Measurements from ENCODE around the gene ENGASE. TPM values are rescaled to one million over a fixed set of nuclear protein-coding genes. Genes with fewer than 3 reads are reported as not detected.
A peak's percentile ranks its signal among the peaks of the same experiment; 100 is the strongest.

Gene ENGASE
- total and polyA plus RNA-seq, 2 of the 8 experiments (the other 6 are each of a cell fraction or from before 2014, with no cell fraction given) = 9.3 to 36.1 TPM

GRCh38 chr17:79045001-79045729 is 29.5 kb upstream of the ENGASE start:
- H3K18ac ChIP-seq (ENCODE audit: extremely low read depth, low read length) = no peak overlapping the region
- H2AFZ ChIP-seq (ENCODE audit: low read length) = no peak overlapping the region
- no peak overlapping the region for H4K91ac ChIP-seq (replicated peaks; ENCODE audit: insufficient read length, low read length)
- no peak overlapping the region for H2BK120ac ChIP-seq (replicated peaks; ENCODE audit: low read depth, low read length)
- H3K4me3 ChIP-seq (ENCODE audit: extremely low read depth in 1 of 4, insufficient read depth in 2 of 4, low read depth in 3 of 4, low read length in 4 of 4) = no peak overlapping the region
- ChIA-PET POLR2A (ENCODE audit: partially characterized antibody) (no interaction called here), CTCF (ENCODE audit: partially characterized antibody) (interaction anchor here (0.7 to 4.7 kb wide), 62 partner anchors 9 to 391 kb away, joined by 3 to 63 read pairs (median 4); partner anchors contain the start of genes CEP295NL and LGALS3BP)
- H2BK15ac ChIP-seq (ENCODE audit: low read length) = no peak overlapping the region
- no peak overlapping the region for H3K23ac ChIP-seq (ENCODE audit: insufficient read length)
- H3K23me2 ChIP-seq (ENCODE audit: low read depth, low read length) = peaks cover 4% of the 10 kb centered on the region; the same call in 1 of the 2 replicates
- no peak overlapping the region for H2AK5ac ChIP-seq (ENCODE audit: low read depth, low read length)
- peaks cover 8% of the 10 kb centered on the region for H3K79me1 ChIP-seq (ENCODE audit: low read depth, low read length)
- no peak overlapping the region for H3K14ac ChIP-seq (ENCODE audit: insufficient read length)
- H3K4me2 ChIP-seq (ENCODE audit: insufficient read depth in 1 of 2, low read depth in 2 of 2, low read length in 2 of 2) = no peak overlapping the region
- H3K4ac ChIP-seq (replicated peaks; ENCODE audit: insufficient read length, low read depth, low read length) = no peak overlapping the region
- H3K27ac ChIP-seq (ENCODE audit: low read depth, low read length) = no peak overlapping the region
- no peaks in the 10 kb centered on the region; a peak in 1 of 4 replicates for H3K9me3 ChIP-seq (ENCODE audit: insufficient read depth in 2 of 2, low read depth in 1 of 2, low read length in 1 of 2)
- no peaks in the 10 kb centered on the region for H3K79me2 ChIP-seq (ENCODE audit: control insufficient read depth in 1 of 2, insufficient read depth in 2 of 2, low read length in 2 of 2)
- peaks cover 0 to 11% of the 10 kb centered on the region in 2 experiments for H4K20me1 ChIP-seq (replicated peaks in 1 of 2; ENCODE audit: control insufficient read depth in 1 of 2, insufficient read depth in 2 of 2, low read length in 2 of 2)
- H3K9ac ChIP-seq (replicated peaks in 1 of 4; ENCODE audit: extremely low read depth in 1 of 4, low read depth in 3 of 4, low read length in 3 of 4) = no peak overlapping the region
- H2BK20ac ChIP-seq (ENCODE audit: low read length) = no peak overlapping the region
- no peak overlapping the region for H4K8ac ChIP-seq (ENCODE audit: extremely low read depth, insufficient read depth, low read length)
- H4K5ac ChIP-seq (ENCODE audit: insufficient read length, low read depth, low read length) = no peak overlapping the region
- 77% methylated on average over 15 of the region's 15 CpGs; no CpG with 5 or more reads in 1 of the 2 experiments for WGBS, 2 experiments (ENCODE audit: extremely low coverage in 1 of 2, insufficient coverage in 1 of 2, insufficient read length in 1 of 2, insufficient replicate concordance in 2 of 2, low coverage in 1 of 2, low lambda C conversion rate in 2 of 2, missing lambda C conversion rate in 1 of 2)
- no peak overlapping the region for H3K56ac ChIP-seq (replicated peaks; ENCODE audit: insufficient read length, low read depth, low read length)
- no peak overlapping the region for H2BK5ac ChIP-seq (ENCODE audit: low read depth, low read length)
- peaks cover 0 to 2% (median 0%) of the 10 kb centered on the region in 4 experiments; a peak in 2 of 7 replicates for H3K27me3 ChIP-seq (replicated peaks in 1 of 4; ENCODE audit: control insufficient read depth in 3 of 4, extremely low read depth in 1 of 4, insufficient read depth in 3 of 4, low read length in 3 of 4)
- no peak overlapping the region for H2BK12ac ChIP-seq (ENCODE audit: low read depth, low read length)
- DNase-seq (ENCODE audit: low read depth in 1 of 2, low spot score in 2 of 2) (no peak), FAIRE-seq (no peak)
- no peaks in the 10 kb centered on the region for H3K4me1 ChIP-seq (replicated peaks in 1 of 4; ENCODE audit: control insufficient read depth in 3 of 4, insufficient read depth in 4 of 4, low read length in 3 of 4)
- no peaks in the 10 kb centered on the region; a peak in 1 of 8 replicates for H3K36me3 ChIP-seq (ENCODE audit: control insufficient read depth in 2 of 4, insufficient read depth in 4 of 4, low read length in 3 of 4)
- TF ChIP-seq ASH2L (IDR thresholded peaks at IDR 0.05; ENCODE audit: low read length) = no peak
- TF ChIP-seq TEAD4 (IDR thresholded peaks at IDR 0.05; ENCODE audit: low read depth, low read length) = no peak
- TF ChIP-seq, protein P1, sequence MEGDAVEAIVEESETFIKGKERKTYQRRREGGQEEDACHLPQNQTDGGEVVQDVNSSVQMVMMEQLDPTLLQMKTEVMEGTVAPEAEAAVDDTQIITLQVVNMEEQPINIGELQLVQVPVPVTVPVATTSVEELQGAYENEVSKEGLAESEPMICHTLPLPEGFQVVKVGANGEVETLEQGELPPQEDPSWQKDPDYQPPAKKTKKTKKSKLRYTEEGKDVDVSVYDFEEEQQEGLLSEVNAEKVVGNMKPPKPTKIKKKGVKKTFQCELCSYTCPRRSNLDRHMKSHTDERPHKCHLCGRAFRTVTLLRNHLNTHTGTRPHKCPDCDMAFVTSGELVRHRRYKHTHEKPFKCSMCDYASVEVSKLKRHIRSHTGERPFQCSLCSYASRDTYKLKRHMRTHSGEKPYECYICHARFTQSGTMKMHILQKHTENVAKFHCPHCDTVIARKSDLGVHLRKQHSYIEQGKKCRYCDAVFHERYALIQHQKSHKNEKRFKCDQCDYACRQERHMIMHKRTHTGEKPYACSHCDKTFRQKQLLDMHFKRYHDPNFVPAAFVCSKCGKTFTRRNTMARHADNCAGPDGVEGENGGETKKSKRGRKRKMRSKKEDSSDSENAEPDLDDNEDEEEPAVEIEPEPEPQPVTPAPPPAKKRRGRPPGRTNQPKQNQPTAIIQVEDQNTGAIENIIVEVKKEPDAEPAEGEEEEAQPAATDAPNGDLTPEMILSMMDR (IDR thresholded peaks at IDR 0.05; ENCODE audit: control extremely low read depth in 1 of 3, insufficient read depth in 1 of 3, low read depth in 1 of 3, low read length in 3 of 3) = peak in 1 of 3 experiments; percentile 12; a peak in 1 of 4 replicates
- no peak for TF ChIP-seq RFX5 (IDR thresholded peaks at IDR 0.05; ENCODE audit: borderline replicate concordance, low read depth, low read length)
- TF ChIP-seq MAFK (IDR thresholded peaks at IDR 0.05; ENCODE audit: low read depth, low read length) = no peak
